Central memory CD8-positive, alpha-beta T cell (primary cell): ENCODE results near the gene ZNF121.

Experiments
- ATAC-seq: fragments of 150-1000 bp; cut with Tn5 transposase; replicated peaks from 2 replicates; pipeline ENCODE4 v1.10.0; 2022; ENCODE audit warnings: mild to moderate bottlenecking, moderate FRiP score, moderate number of reproducible peaks; ENCODE audit not compliant: poor library complexity, severe bottlenecking; ENCODE audit errors: extremely low read depth
- DNase-seq, 2 donors: peaks; one replicate each; pipeline ENCODE4 v3.0.0; 2021; ENCODE audit warnings: low spot score in 2 of 2
- H3K27ac Mint-ChIP-seq: one replicate; pipeline ENCODE4 v1.8.0; 2022; ENCODE audit warnings: low read depth, mild to moderate bottlenecking, moderate library complexity, mixed read lengths
- H3K27me3 Mint-ChIP-seq: one replicate; pipeline ENCODE4 v1.8.0; 2022; ENCODE audit warnings: mixed read lengths
- H3K36me3 Mint-ChIP-seq: one replicate; pipeline ENCODE4 v1.8.0; 2022; ENCODE audit warnings: mild to moderate bottlenecking, moderate library complexity, mixed read lengths; ENCODE audit not compliant: insufficient read depth
- H3K4me1 Mint-ChIP-seq: one replicate; pipeline ENCODE4 v1.8.0; 2022; ENCODE audit warnings: mixed read lengths
- H3K4me3 Mint-ChIP-seq: one replicate; pipeline ENCODE4 v1.8.0; 2022; ENCODE audit warnings: mild to moderate bottlenecking, moderate library complexity, mixed read lengths
- H3K9me3 Mint-ChIP-seq: one replicate; pipeline ENCODE4 v1.8.0; 2022; ENCODE audit warnings: mixed read lengths

Gene ZNF121

DNA sequence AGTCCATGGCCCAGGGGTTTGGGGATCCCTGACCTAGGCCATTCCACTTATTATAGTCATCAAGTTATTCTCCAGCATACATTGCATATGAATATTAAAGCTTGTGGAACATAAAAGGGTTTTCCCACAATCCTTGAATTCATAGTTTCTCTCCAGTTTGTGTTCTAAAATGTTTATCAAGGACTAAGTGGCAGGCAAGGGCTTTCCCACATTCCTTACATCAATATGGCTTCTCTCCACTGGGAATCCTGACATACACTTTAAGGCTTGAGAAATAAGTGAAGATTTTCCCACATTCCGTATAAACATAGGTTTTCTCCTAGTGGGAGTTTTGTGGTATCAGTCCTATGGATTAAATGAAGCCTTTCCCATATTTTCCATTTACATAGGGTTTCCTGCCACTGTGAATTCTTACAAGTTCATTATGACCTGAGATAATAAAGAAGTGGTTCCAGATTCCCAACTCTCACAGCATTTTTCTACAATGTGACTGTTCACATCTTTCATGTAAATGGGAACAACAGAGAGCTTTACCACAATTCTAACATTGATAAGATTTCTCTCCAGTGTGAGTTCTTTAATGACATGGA is 60.3 kb downstream of the ZNF121 start:
- H3K9me3 Mint-ChIP-seq = peaks cover 29% of the 10 kb centered on the region
- H3K27me3 Mint-ChIP-seq = no peaks in the 10 kb centered on the region
- H3K27ac Mint-ChIP-seq = no peak overlapping the region
- H3K36me3 Mint-ChIP-seq = peaks cover 10% of the 10 kb centered on the region
- H3K4me3 Mint-ChIP-seq = no peak overlapping the region
- no peak for ATAC-seq
- H3K4me1 Mint-ChIP-seq = no peaks in the 10 kb centered on the region
- no peak for DNase-seq
